AG04450 (cell line): ENCODE measurements around the gene SFTPB. TPM values are rescaled to one million over a fixed set of nuclear protein-coding genes. Genes with fewer than 3 reads are reported as not detected.
"Not testable (repeated sequence)": the region's sequence is repeated elsewhere in the genome, so short reads cannot be mapped to it uniquely, and the experiment has no call there.

ENCODE experiments used
- CTCF ChIA-PET: fragments of 300-600, 350-600 bp; formaldehyde crosslinking; extraction: SDS; loops from one replicate; lab custom pipeline; 2022; ENCODE audit warnings: antibody characterized with exemption, inconsistent platforms; lab: Charles Lee
- POLR2A ChIA-PET: fragments of 350-600 bp; formaldehyde crosslinking; extraction: SDS; loops from one replicate; lab custom pipeline; 2021; ENCODE audit warnings: antibody characterized with exemption, inconsistent platforms; lab: Yijun Ruan, JAX
- DNase-seq: peaks from one replicate; pipeline ENCODE4 v3.0.0-alpha.2; 2011; ENCODE audit warnings: low read depth, low spot score
- H3K27ac ChIP-seq: one replicate; pipeline ENCODE4 v1.5.1; 2012; ENCODE audit warnings: low read depth, low read length, control low read depth
- H3K27me3 ChIP-seq: one replicate; pipeline ENCODE4 v1.6.0; 2012; ENCODE audit warnings: low read length; ENCODE audit not compliant: control insufficient read depth, insufficient read depth
- H3K4me3 ChIP-seq: 2 replicates; pipeline ENCODE4 v1.5.1; 2011; ENCODE audit warnings: mild to moderate bottlenecking, low read depth, low read length, control low read depth
- H3K9me3 ChIP-seq: 2 replicates; pipeline ENCODE4 v1.5.1; 2012; ENCODE audit warnings: low read length; ENCODE audit not compliant: control insufficient read depth, insufficient read depth
- polyA plus RNA-seq: library from polyadenylated mRNA; depleted of rRNA; stranded (reverse); fragments of >200 nt; gene quantifications from 2 replicates; pipeline ENCODE4 v1.2.3, GENCODE V29; 2011
- TF ChIP-seq, protein P1 (sequence below): IDR thresholded peaks from 2 replicates; pipeline ENCODE4 v1.5.1; 2011; ENCODE audit warnings: low read depth, low read length, control low read depth, inconsistent platforms

Gene SFTPB
- polyA plus RNA-seq, 1 experiment, result not detected

DNA sequence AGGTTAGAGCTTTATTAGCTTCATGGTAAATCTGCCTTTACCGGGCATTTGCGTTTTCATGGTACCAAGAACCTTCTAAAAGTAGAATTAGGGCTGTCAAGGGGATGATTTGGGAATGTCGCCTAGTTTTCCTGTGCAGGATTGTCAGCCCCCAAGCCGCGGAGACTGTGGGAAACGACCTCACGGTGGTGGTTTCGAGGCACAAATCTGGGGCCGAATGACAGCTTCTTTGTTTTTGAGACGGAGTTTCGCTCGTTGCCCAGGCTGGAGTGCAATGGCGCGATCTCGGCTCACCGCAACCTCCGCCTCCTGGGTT, 52.6 kb downstream of the SFTPB start:
- CTCF ChIA-PET, result interaction anchor here (0.6 to 0.9 kb wide), 3 partner anchors 22 to 205 kb away, joined by 3 to 4 read pairs (median 3); partner anchors contain the start of gene CAPG
- DNase-seq, result no peak
- TF ChIP-seq, protein P1, sequence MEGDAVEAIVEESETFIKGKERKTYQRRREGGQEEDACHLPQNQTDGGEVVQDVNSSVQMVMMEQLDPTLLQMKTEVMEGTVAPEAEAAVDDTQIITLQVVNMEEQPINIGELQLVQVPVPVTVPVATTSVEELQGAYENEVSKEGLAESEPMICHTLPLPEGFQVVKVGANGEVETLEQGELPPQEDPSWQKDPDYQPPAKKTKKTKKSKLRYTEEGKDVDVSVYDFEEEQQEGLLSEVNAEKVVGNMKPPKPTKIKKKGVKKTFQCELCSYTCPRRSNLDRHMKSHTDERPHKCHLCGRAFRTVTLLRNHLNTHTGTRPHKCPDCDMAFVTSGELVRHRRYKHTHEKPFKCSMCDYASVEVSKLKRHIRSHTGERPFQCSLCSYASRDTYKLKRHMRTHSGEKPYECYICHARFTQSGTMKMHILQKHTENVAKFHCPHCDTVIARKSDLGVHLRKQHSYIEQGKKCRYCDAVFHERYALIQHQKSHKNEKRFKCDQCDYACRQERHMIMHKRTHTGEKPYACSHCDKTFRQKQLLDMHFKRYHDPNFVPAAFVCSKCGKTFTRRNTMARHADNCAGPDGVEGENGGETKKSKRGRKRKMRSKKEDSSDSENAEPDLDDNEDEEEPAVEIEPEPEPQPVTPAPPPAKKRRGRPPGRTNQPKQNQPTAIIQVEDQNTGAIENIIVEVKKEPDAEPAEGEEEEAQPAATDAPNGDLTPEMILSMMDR, result no peak
- Histone ChIP-seq H3K9me3 (peaks cover 4% of the 10 kb centered on the region; the same call in 1 of the 2 replicates), H3K27ac (no peak overlapping the region), H3K4me3 (no peak overlapping the region), H3K27me3 (no peaks in the 10 kb centered on the region)
- POLR2A ChIA-PET, result interaction anchor here (0.6 to 1.2 kb wide), 3 partner anchors 10 to 197 kb away, joined by 4 to 7 read pairs (median 6); partner anchors contain the start of gene SH2D6

DNA sequence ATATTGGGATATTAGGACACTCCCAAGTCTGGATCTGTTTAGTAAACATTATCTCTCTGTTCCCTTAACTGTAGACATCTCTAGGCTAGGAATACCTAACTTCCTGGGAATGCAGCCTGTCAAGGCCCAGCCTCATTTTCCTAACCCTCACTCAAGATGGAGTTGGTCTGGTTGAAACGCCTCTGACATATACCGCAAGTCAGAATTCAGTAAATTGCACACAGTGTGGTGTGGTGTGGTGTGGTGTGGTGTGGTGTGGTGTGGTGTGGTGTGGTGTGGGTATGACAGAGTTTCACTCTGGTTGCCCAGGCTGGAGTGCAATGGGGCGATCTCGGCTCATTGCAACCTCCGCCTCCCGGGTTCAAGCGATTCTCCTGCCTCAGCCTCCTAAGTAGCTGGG, 53.2 kb downstream of the SFTPB start:
- POLR2A ChIA-PET, H3K27me3 ChIP-seq, CTCF ChIA-PET, H3K9me3 ChIP-seq, DNase-seq, H3K27ac ChIP-seq, H3K4me3 ChIP-seq: not testable (repeated sequence)

DNA sequence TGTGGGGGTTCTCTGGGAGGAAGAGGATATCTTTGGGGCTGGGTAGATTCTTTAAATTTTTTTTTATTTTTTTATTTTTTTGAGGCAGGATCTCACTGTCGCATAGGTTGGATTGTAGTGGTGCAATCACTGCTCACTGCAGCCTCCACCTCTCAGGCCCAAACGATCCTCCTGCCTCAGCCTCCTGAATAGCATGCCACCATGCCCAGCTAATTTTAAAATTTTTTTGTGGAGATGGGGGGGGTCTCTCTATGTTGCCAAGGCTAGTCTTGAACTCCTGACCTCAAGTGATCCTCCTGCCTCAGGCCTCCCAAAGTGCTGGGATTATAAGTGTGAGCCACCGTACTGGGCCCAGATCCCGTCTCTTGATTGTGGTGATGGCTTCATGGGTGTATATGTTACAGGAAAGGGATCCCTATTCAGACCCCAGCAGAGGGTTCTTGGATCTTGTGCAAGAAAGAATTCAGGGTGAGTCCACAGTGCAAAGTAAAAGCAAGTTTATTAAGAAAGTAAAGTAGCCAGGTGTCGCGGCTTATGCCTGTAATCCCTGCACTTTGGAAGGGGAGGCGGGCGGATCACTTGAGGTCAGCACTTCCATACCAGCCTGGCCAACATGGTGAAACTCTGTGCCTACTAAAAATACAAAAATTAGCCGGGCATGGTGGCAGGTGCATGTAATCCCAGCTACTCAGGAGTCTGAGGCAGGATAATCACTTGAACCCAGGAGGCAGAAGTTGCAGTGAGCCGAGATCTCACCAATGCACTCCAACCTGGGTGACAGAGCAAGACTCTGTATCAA, 54.1 kb downstream of the SFTPB start:
- TF ChIP-seq, protein P1, result no peak
- H3K9me3 ChIP-seq, result peaks cover 4% of the 10 kb centered on the region; the same call in 1 of the 2 replicates
- no peak overlapping the region for H3K27ac ChIP-seq
- no peaks in the 10 kb centered on the region for H3K27me3 ChIP-seq
- ChIA-PET CTCF (interaction anchor here (0.5 kb wide), 1 partner anchor 17 kb away, joined by 3 read pairs; no protein-coding TSS in a partner anchor), POLR2A (no interaction called here)
- no peak for DNase-seq
- H3K4me3 ChIP-seq, result no peak overlapping the region

DNA sequence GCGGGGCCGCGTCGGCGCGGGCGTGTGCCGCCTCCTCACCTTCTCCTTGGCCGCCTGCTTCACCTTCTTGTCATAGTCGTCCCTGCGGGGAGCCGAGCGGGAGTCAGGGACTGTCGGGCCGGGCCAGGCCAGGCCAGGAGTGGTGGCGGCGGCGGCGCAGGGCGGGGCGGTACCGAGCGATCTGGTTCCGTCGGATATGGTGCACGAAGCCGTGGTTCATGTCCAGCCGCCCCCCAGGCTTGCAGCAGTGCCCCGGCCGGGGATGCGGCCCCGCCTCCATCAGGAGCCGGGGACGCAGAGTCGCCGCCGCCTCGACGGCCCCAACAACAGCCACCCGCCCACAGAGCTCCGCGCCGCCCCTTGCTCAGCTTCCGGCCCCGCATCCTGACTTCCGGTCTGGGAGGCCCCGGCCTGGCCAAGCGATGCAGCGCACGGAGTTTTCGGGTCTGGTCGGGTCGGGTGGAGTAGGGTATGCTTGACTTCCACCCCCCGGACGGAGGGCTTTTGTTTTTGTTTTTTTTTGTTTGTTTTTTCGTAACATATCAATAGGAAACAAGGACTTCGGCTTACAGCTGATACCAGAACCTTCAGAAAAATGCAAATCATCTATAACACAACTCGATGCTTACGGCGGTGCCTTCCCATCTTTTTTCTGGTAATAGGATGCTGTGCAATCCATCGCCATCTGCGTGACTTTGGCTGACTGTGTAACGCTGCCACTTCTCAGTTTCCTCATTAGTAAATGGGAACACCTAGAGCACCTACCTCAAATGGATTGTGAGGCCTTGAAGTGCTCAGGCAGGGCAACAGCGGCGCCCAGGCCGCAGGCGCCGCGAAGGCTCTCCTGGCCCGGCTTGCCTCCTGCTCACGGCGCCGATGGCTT, 56.1 kb downstream of the SFTPB start, which contains the start of gene C2orf68:
TSS of gene C2orf68 (minus strand) at position 362 of the 883 bp plus-strand sequence. CDS start at position 280, 82 bp downstream.
- DNase-seq, result peak; percentile 26
- ChIA-PET CTCF (interaction anchor here (0.6 to 1.0 kb wide), 2 partner anchors 25 to 52 kb away, joined by 5 to 7 read pairs; no protein-coding TSS in a partner anchor), POLR2A (interaction anchor here (0.6 to 1.5 kb wide), 11 partner anchors 9 to 284 kb away, joined by 3 to 8 read pairs (median 4); partner anchors contain the start of genes ELMOD3, MAT2A, RETSAT and RNF181)

More for the DNA sequence above, 56.1 kb downstream of the SFTPB start, which contains the start of gene C2orf68:
- TF ChIP-seq, protein P1, result no peak
- H3K9me3 ChIP-seq, result peaks cover 4% of the 10 kb centered on the region; the same call in 1 of the 2 replicates
- H3K27me3 ChIP-seq, result no peaks in the 10 kb centered on the region
- H3K4me3 ChIP-seq, result peak within 1 kb of the TSS; percentile 78
- peak within 1 kb of the TSS; percentile 47 for H3K27ac ChIP-seq
